Lower leg skin (tissue), 3 donors: ENCODE results near the gene TCF20.

ENCODE experiments used
- CTCF ChIP-seq, 3 donors: fragments of 450-650 bp; IDR thresholded peaks; one replicate each; pipeline ENCODE4 v1.5.1; 2016; ENCODE audit warnings: antibody characterized with exemption in 3 of 3, mild to moderate bottlenecking in 3 of 3, moderate library complexity in 2 of 3
- POLR2A ChIP-seq, 2 donors: fragments of 450-650 bp; IDR thresholded peaks; one replicate each; pipeline ENCODE4 v1.6.1; 2016 to 2017; ENCODE audit warnings: antibody characterized with exemption in 2 of 2, mild to moderate bottlenecking in 1 of 2, moderate library complexity in 1 of 2

- TF ChIP-seq POLR2A (IDR thresholded peaks at IDR 0.05) (no peak), CTCF (IDR thresholded peaks at IDR 0.05) (no peak)
Observed at GRCh38 chr22:42317008-42317407, 46.6 kb upstream of the TCF20 start.
